ENCODE results near the gene RASSF5. TPM values are rescaled to one million over a fixed set of nuclear protein-coding genes. Genes with fewer than 3 reads are reported as not detected.

Gene RASSF5
- total and polyA plus RNA-seq, 10 of the 15 experiments (the other 5 are each of a cell fraction or from before 2014, with no cell fraction given): 14.0 to 89.6 (median 68.9) TPM

- peak; percentile 40; the same call in 1 of the 2 replicates for TF ChIP-seq HDGF (IDR thresholded peaks at IDR 0.05)
- no peak for TF ChIP-seq KLF5 (IDR thresholded peaks at IDR 0.05; ENCODE audit: partially characterized antibody)
- no peak for TF ChIP-seq CHD1 (IDR thresholded peaks at IDR 0.05; ENCODE audit: low read depth, low read length)
- TF ChIP-seq ZNF622 (IDR thresholded peaks at IDR 0.05): no peak
- TF ChIP-seq RCOR1 (conservative IDR thresholded peaks at IDR 0.05; ENCODE audit: low read depth, low read length): no peak
- no peak for TF ChIP-seq ZNF207 (IDR thresholded peaks at IDR 0.05; ENCODE audit: borderline replicate concordance)
- TF ChIP-seq FOXK2 (IDR thresholded peaks at IDR 0.05): no peak
- TF ChIP-seq RELA (IDR thresholded peaks at IDR 0.05; ENCODE audit: borderline replicate concordance, partially characterized antibody): peak; percentile 17
- no peak for TF ChIP-seq CREB1 (IDR thresholded peaks at IDR 0.05; ENCODE audit: low read depth)
- no peak for TF ChIP-seq ZZZ3 (IDR thresholded peaks at IDR 0.05; ENCODE audit: control insufficient read depth, insufficient read length, low read depth)
- TF ChIP-seq, protein P1, sequence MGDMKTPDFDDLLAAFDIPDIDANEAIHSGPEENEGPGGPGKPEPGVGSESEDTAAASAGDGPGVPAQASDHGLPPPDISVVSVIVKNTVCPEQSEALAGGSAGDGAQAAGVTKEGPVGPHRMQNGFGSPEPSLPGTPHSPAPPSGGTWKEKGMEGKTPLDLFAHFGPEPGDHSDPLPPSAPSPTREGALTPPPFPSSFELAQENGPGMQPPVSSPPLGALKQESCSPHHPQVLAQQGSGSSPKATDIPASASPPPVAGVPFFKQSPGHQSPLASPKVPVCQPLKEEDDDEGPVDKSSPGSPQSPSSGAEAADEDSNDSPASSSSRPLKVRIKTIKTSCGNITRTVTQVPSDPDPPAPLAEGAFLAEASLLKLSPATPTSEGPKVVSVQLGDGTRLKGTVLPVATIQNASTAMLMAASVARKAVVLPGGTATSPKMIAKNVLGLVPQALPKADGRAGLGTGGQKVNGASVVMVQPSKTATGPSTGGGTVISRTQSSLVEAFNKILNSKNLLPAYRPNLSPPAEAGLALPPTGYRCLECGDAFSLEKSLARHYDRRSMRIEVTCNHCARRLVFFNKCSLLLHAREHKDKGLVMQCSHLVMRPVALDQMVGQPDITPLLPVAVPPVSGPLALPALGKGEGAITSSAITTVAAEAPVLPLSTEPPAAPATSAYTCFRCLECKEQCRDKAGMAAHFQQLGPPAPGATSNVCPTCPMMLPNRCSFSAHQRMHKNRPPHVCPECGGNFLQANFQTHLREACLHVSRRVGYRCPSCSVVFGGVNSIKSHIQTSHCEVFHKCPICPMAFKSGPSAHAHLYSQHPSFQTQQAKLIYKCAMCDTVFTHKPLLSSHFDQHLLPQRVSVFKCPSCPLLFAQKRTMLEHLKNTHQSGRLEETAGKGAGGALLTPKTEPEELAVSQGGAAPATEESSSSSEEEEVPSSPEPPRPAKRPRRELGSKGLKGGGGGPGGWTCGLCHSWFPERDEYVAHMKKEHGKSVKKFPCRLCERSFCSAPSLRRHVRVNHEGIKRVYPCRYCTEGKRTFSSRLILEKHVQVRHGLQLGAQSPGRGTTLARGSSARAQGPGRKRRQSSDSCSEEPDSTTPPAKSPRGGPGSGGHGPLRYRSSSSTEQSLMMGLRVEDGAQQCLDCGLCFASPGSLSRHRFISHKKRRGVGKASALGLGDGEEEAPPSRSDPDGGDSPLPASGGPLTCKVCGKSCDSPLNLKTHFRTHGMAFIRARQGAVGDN (IDR thresholded peaks at IDR 0.05): no peak
- TF ChIP-seq PBX3 (IDR thresholded peaks at IDR 0.05; ENCODE audit: insufficient replicate concordance, low read depth, low read length): no peak
Observed at GRCh38 chr1:206489980-206490770, 17.2 kb upstream of the RASSF5 start (continued).
